NCI-H2196 (cell line): ENCODE data around the gene MT1G.
"Not testable (repeated sequence)": the region's sequence is repeated elsewhere in the genome, so short reads cannot be mapped to it uniquely, and the experiment has no call there.

Experiments used
- DNase-seq: peaks from one replicate; lab custom pipeline; 2025; ENCODE audit not compliant: unreplicated experiment; lab: John Stamatoyannopoulos, UW

Gene MT1G

GRCh38 chr16:56665286-56666261 lies 2.3 kb downstream of the MT1G start:
- DNase-seq = not testable (repeated sequence)

GRCh38 chr16:56664506-56664905 lies 3.4 kb downstream of the MT1G start:
- no peak for DNase-seq

- no peak for DNase-seq
These were observed 5.2 kb downstream of the MT1G start for GRCh38 chr16:56662357-56663354.

- no peak for DNase-seq
These were observed 9.5 kb downstream of the MT1G start for GRCh38 chr16:56658327-56658875.

GRCh38 chr16:56657555-56658326 lies 10.1 kb downstream of the MT1G start, which contains the start of gene MT1F:
TSS of gene MT1F (plus strand) at chr16:56657959. CDS start at chr16:56658059, 100 bp downstream.
- no peak for DNase-seq

- DNase-seq = no peak
These were observed 14.6 kb downstream of the MT1G start for GRCh38 chr16:56653218-56653617.

GRCh38 chr16:56652600-56652999 lies 15.3 kb downstream of the MT1G start:
- no peak for DNase-seq

- no peak for DNase-seq
These were observed 16.3 kb downstream of the MT1G start, which contains the start of gene MT1B for GRCh38 chr16:56651586-56651985. TSS of gene MT1B (plus strand) at chr16:56651886. CDS start at chr16:56651954, 68 bp downstream.

- no peak for DNase-seq
These were observed 18.0 kb downstream of the MT1G start for GRCh38 chr16:56649820-56650219.

GRCh38 chr16:56649271-56649670 lies 18.6 kb downstream of the MT1G start:
- no peak for DNase-seq

GRCh38 chr16:56647641-56648431 lies 20.0 kb downstream of the MT1G start:
- no peak for DNase-seq

GRCh38 chr16:56645838-56646237 lies 22.0 kb downstream of the MT1G start:
- no peak for DNase-seq

- DNase-seq = no peak
These were observed 22.6 kb downstream of the MT1G start for GRCh38 chr16:56645311-56645710.

GRCh38 chr16:56643833-56644232 lies 24.0 kb downstream of the MT1G start:
- DNase-seq = no peak

GRCh38 chr16:56643080-56643778 lies 24.6 kb downstream of the MT1G start:
- no peak for DNase-seq

GRCh38 chr16:56641166-56641565 lies 26.7 kb downstream of the MT1G start:
- DNase-seq = no peak

GRCh38 chr16:56640076-56640475 lies 27.8 kb downstream of the MT1G start:
- DNase-seq = no peak

- no peak for DNase-seq
These were observed 28.8 kb downstream of the MT1G start for GRCh38 chr16:56639045-56639444.
